Measurements from ENCODE around the gene FECH. TPM values are rescaled to one million over a fixed set of nuclear protein-coding genes. Genes with fewer than 3 reads are reported as not detected.

FECH gene
- total and polyA plus RNA-seq, 9 of the 15 experiments (the other 6 are each of a cell fraction or from before 2014, with no cell fraction given) = 19.8 to 170 (median 56.8) TPM

- TF ChIP-seq AFF1 (IDR thresholded peaks at IDR 0.05; ENCODE audit: low read depth in 1 of 2, partially characterized antibody in 2 of 2) (no peak), ZNF431 (CRISPR knock-in tag; IDR thresholded peaks at IDR 0.05) (no peak), ZNF184 (CRISPR knock-in tag; IDR thresholded peaks at IDR 0.05) (no peak), ZNF143 (CRISPR knock-in tag; IDR thresholded peaks at IDR 0.05) (no peak)
Observed at GRCh38 chr18:57561261-57561660, 25.2 kb downstream of the FECH start (continued).

- in situ Hi-C loops (cut with MboI) = no loop called here
- no TSS peak for BruUV-seq (replicated peaks)
- no peak for DNase-seq (ENCODE audit: extremely low read depth in 1 of 4, low spot score in 3 of 4)
- ChIA-PET CTCF (ENCODE audit: low intra/inter-chr PET ratio) (no interaction called here), POLR2A (no interaction called here)
- Histone ChIP-seq H4K20me1 (replicated peaks; ENCODE audit: control insufficient read depth, insufficient read depth, low read length) (no peaks in the 10 kb centered on the region; the same call in 1 of the 2 replicates), H3K36me3 (ENCODE audit: control insufficient read depth, insufficient read depth, low read length) (peaks cover 84% of the 10 kb centered on the region), H3K79me2 (ENCODE audit: control insufficient read depth, insufficient read depth, low read length) (no peaks in the 10 kb centered on the region; the same call in 1 of the 3 replicates), H3K9me3 (replicated peaks; ENCODE audit: control insufficient read depth, insufficient read depth, low read depth, low read length) (no peaks in the 10 kb centered on the region), H2AFZ (ENCODE audit: low read depth, low read length) (no peak overlapping the region), H3K9ac (ENCODE audit: insufficient read depth in 1 of 2, low read depth in 2 of 2, low read length in 2 of 2) (no peak overlapping the region), H3K4me1 (replicated peaks in 1 of 2; ENCODE audit: control insufficient read depth in 2 of 2, insufficient read depth in 2 of 2, low read length in 2 of 2) (no peaks in the 10 kb centered on the region), H3K27ac (ENCODE audit: extremely low read depth, low read depth, low read length) (no peak overlapping the region), H3K4me3 (no peak overlapping the region), H3K27me3 (ENCODE audit: control insufficient read depth in 2 of 2, insufficient read depth in 2 of 2, low read length in 2 of 2) (no peaks in the 10 kb centered on the region), H3K9me1 (ENCODE audit: control insufficient read depth, insufficient read depth, low read length) (no peaks in the 10 kb centered on the region), H3K4me2 (ENCODE audit: insufficient read depth, low read length) (no peak overlapping the region)
- WGBS (ENCODE audit: insufficient coverage, low coverage, missing lambda C conversion rate) = 88% methylated on average over 6 of the region's 6 CpGs
- no peak for TF ChIP-seq ZNF23 (CRISPR knock-in tag; IDR thresholded peaks at IDR 0.05)
- TF ChIP-seq GABPB1 (CRISPR knock-in tag; IDR thresholded peaks at IDR 0.05) = no peak
- no peak for TF ChIP-seq ELK1 (CRISPR knock-in tag; IDR thresholded peaks at IDR 0.05)
- TF ChIP-seq THRAP3 (IDR thresholded peaks at IDR 0.05; ENCODE audit: borderline replicate concordance) = no peak
- intact Hi-C loops (cut with micrococcal nuclease) = no loop called here
- no peak for FAIRE-seq
- ATAC-seq = no peak
Observed at GRCh38 chr18:57559314-57559713, 27.2 kb downstream of the FECH start.
